GM21717 (cell line): ENCODE results near the gene NMT2.

Experiments used
- ATAC-seq: cut with Tn5 transposase; IDR thresholded peaks from one replicate; pipeline ENCODE4 v1.9.1; 2021; ENCODE audit warnings: mild to moderate bottlenecking, moderate library complexity; ENCODE audit not compliant: unreplicated experiment

The NMT2 gene

DNA sequence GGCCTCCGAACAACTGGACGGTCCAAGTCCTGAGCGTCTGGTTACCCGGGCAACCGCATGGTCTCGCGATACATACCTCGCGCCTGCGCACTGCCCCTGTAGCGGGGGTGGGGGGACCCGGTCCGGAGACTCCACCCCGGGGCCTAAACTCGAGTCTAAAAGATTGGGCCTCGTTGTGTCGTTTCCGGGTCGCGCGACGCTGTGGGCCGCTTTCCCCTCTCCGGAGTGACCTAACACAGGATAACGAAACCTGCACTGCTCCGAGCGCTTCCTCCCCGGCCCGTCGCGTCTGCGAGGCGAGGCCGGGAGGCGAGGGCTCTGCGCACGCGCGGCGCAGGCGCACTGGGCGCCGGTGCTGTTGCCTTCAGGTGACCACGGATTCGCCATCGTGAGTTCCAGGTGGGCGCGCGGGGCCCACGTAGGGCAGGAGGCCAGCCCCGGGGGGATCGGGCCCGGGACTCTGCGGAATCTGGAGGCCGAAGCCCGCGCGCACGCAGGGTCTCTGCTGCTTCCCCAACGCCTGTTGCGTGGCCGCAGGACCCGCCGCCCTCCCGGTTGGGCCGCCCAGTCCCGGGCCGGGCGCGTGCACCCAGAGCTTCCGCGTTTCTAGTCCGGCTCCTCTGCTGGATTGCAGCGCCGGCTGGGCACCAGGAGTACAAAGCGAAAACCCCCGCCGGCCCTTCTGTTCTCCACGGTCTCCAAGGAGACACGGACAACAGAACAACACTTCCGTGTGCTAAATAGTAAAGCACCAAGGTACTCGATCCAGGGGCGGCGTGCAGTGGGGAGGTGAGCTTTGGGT is 71.3 kb downstream of the NMT2 start, which contains the start of gene RPP38:
Gene RPP38 (plus strand): TSS at position 345 of the 802 bp plus-strand sequence. CDS start 5,960 bp downstream, outside the sequence.
- peak; percentile 84 for ATAC-seq

GRCh38 chr10:15096661-15097010 is 71.9 kb downstream of the NMT2 start:
- ATAC-seq = peak; percentile 10

DNA sequence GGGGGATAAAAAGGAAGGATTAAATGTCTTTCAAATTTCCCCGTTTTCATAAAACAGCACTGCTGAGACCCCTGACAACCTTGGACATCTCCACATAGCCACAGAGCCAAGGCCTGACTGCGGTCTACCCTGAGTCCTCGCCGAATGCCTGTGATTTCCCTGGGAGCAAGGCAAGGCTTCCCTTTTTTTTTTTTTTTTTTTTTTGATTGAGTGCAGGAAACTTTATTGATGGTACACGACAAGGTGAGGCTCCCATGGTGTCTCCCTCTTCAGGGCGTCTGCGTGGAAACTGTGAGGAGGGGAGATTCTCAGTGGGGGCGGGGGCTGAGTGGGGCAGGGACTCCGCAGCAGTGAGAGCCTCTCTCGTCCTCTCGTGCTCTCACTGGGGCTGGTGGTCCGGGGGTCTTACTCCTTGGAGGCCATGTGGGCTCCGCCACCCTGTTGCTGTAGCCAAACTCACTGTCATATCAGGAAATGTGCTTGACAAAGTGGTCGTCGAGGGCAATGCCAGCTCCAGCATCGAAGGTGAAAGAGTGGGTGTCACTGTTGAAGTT is 75.6 kb downstream of the NMT2 start:
- ATAC-seq = no peak

DNA sequence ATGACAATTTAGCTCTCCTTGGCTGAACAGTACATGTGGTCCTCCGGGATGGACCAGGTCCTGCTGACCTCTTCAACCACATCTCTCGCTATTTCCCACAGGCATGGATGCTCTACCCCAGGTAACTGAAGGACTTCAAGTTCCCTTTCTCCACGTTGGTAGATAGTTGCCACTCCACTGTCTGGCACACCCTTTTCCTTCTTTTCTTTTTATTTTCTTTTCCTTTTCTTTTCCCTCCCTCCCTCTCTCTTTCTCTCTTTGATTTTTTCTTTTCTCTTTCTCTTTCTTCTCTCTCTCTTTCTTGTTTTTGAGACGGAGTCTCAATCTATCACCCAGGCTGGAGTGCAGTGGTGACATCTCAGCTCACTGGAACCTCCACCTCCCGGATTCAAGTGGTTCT is 77.1 kb downstream of the NMT2 start:
- ATAC-seq = no peak

- peak; percentile 98 for ATAC-seq
Measured at GRCh38 chr10:15088428-15089261, 79.8 kb downstream of the NMT2 start, which contains the start of gene ACBD7. Gene ACBD7 (minus strand): TSS chr10:15088776. CDS start chr10:15088728, 48 bp downstream.

DNA sequence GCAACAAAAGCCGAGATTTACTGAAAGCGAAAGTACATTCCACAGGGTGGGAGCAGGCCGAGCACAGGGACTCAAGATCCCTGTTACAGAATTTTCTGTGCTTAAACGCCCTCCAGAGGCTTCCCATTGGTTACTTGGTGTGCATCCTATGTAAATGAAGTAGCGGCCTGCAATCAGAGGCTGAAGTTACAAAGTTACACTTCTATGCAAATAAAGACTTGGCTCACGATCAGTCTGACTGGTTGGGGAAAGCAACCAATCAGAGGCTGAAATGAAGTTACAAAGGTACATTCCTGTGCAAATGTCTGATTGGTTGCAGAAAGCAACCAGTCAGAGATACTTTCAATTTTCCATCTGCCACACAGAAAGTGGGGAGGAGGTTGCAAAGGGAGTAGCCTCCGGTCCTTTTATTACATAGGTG is 84.0 kb downstream of the NMT2 start:
- ATAC-seq = no peak

DNA sequence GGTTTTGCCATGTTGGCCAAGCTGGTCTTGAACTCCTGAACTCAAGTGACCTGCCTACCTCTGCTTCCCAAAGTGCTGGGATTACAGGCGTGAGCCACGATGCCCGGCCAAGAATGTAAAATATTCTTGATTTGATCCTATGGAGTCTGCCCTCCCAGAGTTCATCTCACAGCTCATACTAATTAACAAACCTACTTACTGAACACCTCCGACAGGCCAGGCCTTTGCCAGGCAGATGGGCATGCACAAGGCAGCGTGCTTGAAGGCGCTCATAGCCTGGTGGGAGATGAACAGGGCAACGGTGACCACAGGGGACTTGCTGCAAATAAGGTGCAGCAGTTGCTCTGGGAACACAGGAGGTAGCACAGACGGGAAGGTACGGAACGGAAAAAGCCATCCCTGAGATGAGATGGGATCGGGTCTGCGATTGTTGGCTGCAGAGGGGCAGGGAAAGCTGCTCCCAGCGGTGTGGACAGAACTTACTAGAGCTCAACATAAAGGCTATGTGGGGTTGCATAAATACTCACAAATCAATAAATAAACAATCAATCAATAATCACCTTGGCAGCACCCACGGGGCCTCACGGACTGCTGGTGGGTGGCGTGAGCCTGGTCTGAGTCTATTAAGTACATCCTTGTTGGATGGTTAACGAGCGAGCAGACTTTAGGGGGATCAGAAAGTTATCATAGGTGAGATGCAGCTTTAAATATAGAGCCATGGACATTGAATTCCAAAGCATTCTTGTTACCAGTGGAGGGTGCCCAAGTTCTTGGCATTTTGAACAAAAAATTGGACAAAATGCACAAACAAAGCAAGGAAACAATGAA is 84.6 kb downstream of the NMT2 start:
- no peak for ATAC-seq

- no peak for ATAC-seq
Measured at GRCh38 chr10:15075421-15075820, 93.1 kb downstream of the NMT2 start.

DNA sequence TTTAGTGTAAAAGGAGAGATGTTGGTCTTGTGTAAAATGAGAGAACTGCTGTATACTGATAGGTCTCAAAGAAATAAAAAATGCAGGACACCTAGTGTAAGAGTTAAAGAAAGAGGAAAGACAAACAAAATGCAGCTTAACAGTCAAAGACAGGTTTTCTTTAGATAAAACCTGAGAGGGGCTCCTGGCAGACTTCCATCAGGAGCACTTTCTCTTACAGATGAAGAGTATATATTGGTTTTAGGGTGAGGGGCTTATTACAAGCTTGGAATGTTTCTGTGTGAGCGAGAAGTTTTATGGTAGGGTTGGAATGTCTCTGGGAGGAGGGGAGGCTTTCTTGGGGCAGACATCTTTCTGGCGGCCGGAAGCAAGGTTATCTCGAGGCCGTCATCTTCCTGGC is 96.1 kb downstream of the NMT2 start:
- ATAC-seq = no peak

- ATAC-seq = no peak
Measured at GRCh38 chr10:15069230-15069629, 99.3 kb downstream of the NMT2 start.

- ATAC-seq = no peak
Measured at GRCh38 chr10:15068802-15069201, 99.7 kb downstream of the NMT2 start.

- no peak for ATAC-seq
Measured at GRCh38 chr10:15067154-15067553, 101.3 kb downstream of the NMT2 start.

DNA sequence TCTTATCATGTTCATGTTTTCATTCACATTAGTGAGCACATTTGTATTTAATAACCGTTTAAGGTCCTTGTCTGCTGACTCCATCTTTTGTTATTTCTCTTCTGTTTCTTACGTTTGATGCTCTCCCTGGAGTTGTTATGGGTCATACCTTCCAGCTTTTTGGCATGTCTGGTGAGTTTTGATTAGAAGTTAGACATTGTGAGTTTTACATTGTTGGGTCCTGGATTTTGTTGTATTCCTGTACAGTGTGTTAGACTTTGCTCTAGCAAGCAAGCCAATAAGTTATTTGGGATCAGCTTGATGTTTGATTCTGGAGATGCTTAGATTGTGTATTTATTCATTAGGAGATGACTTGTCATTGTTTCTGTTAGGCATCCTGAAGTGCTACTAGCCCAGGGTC is 107.9 kb downstream of the NMT2 start:
- no peak for ATAC-seq

- no peak for ATAC-seq
Measured at GRCh38 chr10:15059914-15060313, 108.6 kb downstream of the NMT2 start.

DNA sequence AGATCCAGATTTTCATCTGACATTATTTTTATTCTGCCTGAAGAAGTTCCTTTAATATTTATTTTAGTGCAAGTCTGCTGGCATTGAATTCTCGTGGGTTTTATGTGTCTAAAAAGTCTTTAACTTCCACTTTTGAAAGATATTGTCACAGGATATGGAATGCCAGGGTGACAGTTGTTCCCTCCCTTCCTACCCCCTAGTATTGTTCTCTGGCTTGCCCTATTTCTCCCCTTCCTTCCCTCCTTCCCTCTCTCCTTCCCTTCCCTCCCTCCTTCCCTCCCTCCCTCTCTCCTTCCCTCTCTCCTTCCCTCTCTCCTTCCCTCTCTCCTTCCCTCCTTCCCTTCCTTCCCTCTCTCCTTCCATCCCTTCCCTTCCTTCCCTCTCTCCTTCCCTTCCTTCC is 109.8 kb downstream of the NMT2 start:
- ATAC-seq = no peak
